Sigmoid colon (tissue), 7 donors: ENCODE results near the gene LMO7. TPM values are rescaled to one million over a fixed set of nuclear protein-coding genes. Genes with fewer than 3 reads are reported as not detected.

Experiments used
- DNase-seq: peaks from one replicate; pipeline ENCODE4 v3.0.0-alpha.2; 2019
- H3K27ac ChIP-seq, 4 donors: fragments of 200-600 bp; sonication (generic); one replicate each; pipeline ENCODE4 v1.5.1; 2016 to 2019; ENCODE audit warnings: mild to moderate bottlenecking in 1 of 4
- H3K27me3 ChIP-seq, 3 donors: fragments of 200-600 bp; sonication (generic); one replicate each; pipeline ENCODE4 v1.5.1; 2019; ENCODE audit warnings: mild to moderate bottlenecking in 1 of 3
- H3K36me3 ChIP-seq, 4 donors: fragments of 200-600 bp; sonication (generic); one replicate each; pipeline ENCODE4 v1.5.1; 2016 to 2019
- H3K4me1 ChIP-seq, 4 donors: fragments of 200-600 bp; sonication (generic); one replicate each; pipeline ENCODE4 v1.5.1; 2017 to 2019
- H3K4me3 ChIP-seq, 4 donors: fragments of 200-600 bp; sonication (generic); one replicate each; pipeline ENCODE4 v1.5.1; 2017 to 2019; ENCODE audit warnings: mild to moderate bottlenecking in 2 of 4, moderate library complexity in 1 of 4
- H3K9me3 ChIP-seq, 4 donors: fragments of 200-600 bp in 3 of 4; sonication (generic) in 3 of 4; one replicate each; pipeline versions ENCODE4 v1.5.1 to v1.6.1; 2013 to 2019
- CTCF ChIP-seq, 4 experiments: fragments of 450-650 bp in 3 of 4; fragments of 200-600 bp in 1 of 4; IDR thresholded peaks; one replicate each; pipeline ENCODE4 v1.5.1; 2016 to 2019; ENCODE audit warnings: antibody characterized with exemption in 4 of 4, mild to moderate bottlenecking in 3 of 4, moderate library complexity in 2 of 4
- EP300 ChIP-seq, 4 donors: sonication (generic); formaldehyde crosslinking; IDR thresholded peaks; one replicate each; pipeline ENCODE4 v1.6.1; 2017; ENCODE audit warnings: antibody characterized with exemption in 4 of 4
- POLR2A ChIP-seq, 2 donors: fragments of 450-650 bp; IDR thresholded peaks; one replicate each; pipeline ENCODE4 v1.6.1; 2016; ENCODE audit warnings: antibody characterized with exemption in 2 of 2, mild to moderate bottlenecking in 2 of 2, moderate library complexity in 2 of 2
- POLR2AphosphoS5 ChIP-seq, 4 donors: sonication (generic); formaldehyde crosslinking; IDR thresholded peaks; one replicate each; pipeline ENCODE4 v1.6.1; 2017; ENCODE audit warnings: antibody characterized with exemption in 4 of 4
- WGBS, 2 donors: extraction: QIAGEN DNeasy Blood & Tissue Kit; methylation state at CpG; one replicate each; pipeline ENCODE4 v1.1.7; 2013; 5-methylcytosine and 5-hydroxymethylcytosine counted together
- intact Hi-C: fragments of 100-400 bp; cut with DNase I; formaldehyde crosslinking; loops from one replicate; pipeline ENCODE4 v1.15.1; 2023
- polyA plus RNA-seq, 3 donors: library from polyadenylated mRNA; stranded (reverse); fragments of 200-250 nt; gene quantifications; one replicate each; pipeline ENCODE4 v1.2.3, GENCODE V29; 2013
- total RNA-seq, 4 donors: library from RNA; depleted of rRNA; stranded (reverse); fragments of >200 nt; gene quantifications; one replicate each; pipeline ENCODE4 v1.1.0, GENCODE V29; 2016
- donor health status: healthy with polysubstance abuse.
- donor health status: Bipolar disorder and iron deficiency.
- donor health status: healthy.

LMO7 gene
- total and polyA plus RNA-seq, 7 donors: 5.0 to 66.4 (median 19.4) TPM

- intact Hi-C loops: no loop called here
- TF ChIP-seq POLR2AphosphoS5 (IDR thresholded peaks at IDR 0.05): no peak
- TF ChIP-seq EP300 (IDR thresholded peaks at IDR 0.05): no peak
- TF ChIP-seq CTCF (IDR thresholded peaks at IDR 0.05): no peak
- TF ChIP-seq POLR2A (IDR thresholded peaks at IDR 0.05): no peak
- DNase-seq: no peak
- H3K27me3 ChIP-seq: peaks cover 5 to 19% (median 9%) of the 10 kb centered on the region in 3 donors
- no peaks in the 10 kb centered on the region for H3K9me3 ChIP-seq
- H3K4me1 ChIP-seq: peaks cover 0 to 14% (median 12%) of the 10 kb centered on the region in 4 donors
- H3K36me3 ChIP-seq: no peaks in the 10 kb centered on the region
- 95 to 96% methylated on average over 6 of the region's 6 CpGs for WGBS, 2 donors
- H3K27ac ChIP-seq: no peak overlapping the region
- H3K4me3 ChIP-seq: no peak overlapping the region
Measured at GRCh38 chr13:75641026-75641425, 4.9 kb downstream of the LMO7 start.

GRCh38 chr13:75643182-75643581, 7.1 kb downstream of the LMO7 start:
- Histone ChIP-seq H3K4me3 (no peak overlapping the region), H3K4me1 (no peaks in the 10 kb centered on the region), H3K9me3 (no peaks in the 10 kb centered on the region), H3K36me3 (no peaks in the 10 kb centered on the region), H3K27ac (no peak overlapping the region), H3K27me3 (no peaks in the 10 kb centered on the region)
- TF ChIP-seq POLR2A (IDR thresholded peaks at IDR 0.05) (no peak), EP300 (IDR thresholded peaks at IDR 0.05) (no peak), POLR2AphosphoS5 (IDR thresholded peaks at IDR 0.05) (no peak), CTCF (IDR thresholded peaks at IDR 0.05) (no peak)
- WGBS, 2 donors: 83 to 93% methylated on average over 1 of the region's 1 CpG
- no peak for DNase-seq
- intact Hi-C loops: no loop called here

GRCh38 chr13:75643693-75644092, 7.6 kb downstream of the LMO7 start:
- Histone ChIP-seq H3K27ac (no peak overlapping the region), H3K9me3 (no peaks in the 10 kb centered on the region), H3K4me3 (no peak overlapping the region), H3K27me3 (no peaks in the 10 kb centered on the region), H3K36me3 (no peaks in the 10 kb centered on the region), H3K4me1 (no peaks in the 10 kb centered on the region)
- no peak for DNase-seq
- TF ChIP-seq POLR2A (IDR thresholded peaks at IDR 0.05) (no peak), EP300 (IDR thresholded peaks at IDR 0.05) (no peak), POLR2AphosphoS5 (IDR thresholded peaks at IDR 0.05) (no peak), CTCF (IDR thresholded peaks at IDR 0.05) (no peak)
- intact Hi-C loops: no loop called here

GRCh38 chr13:75645141-75645540, 9.0 kb downstream of the LMO7 start:
- Histone ChIP-seq H3K27me3 (no peaks in the 10 kb centered on the region), H3K36me3 (no peaks in the 10 kb centered on the region), H3K27ac (no peak overlapping the region), H3K9me3 (no peaks in the 10 kb centered on the region), H3K4me3 (no peak overlapping the region), H3K4me1 (no peaks in the 10 kb centered on the region)
- WGBS, 2 donors: 92 to 97% methylated on average over 3 of the region's 3 CpGs
- no peak for DNase-seq
- intact Hi-C loops: no loop called here
- TF ChIP-seq POLR2AphosphoS5 (IDR thresholded peaks at IDR 0.05) (no peak), POLR2A (IDR thresholded peaks at IDR 0.05) (no peak), EP300 (IDR thresholded peaks at IDR 0.05) (no peak), CTCF (IDR thresholded peaks at IDR 0.05) (no peak)

GRCh38 chr13:75647126-75647784, 11.1 kb downstream of the LMO7 start:
- H3K4me1 ChIP-seq: no peaks in the 10 kb centered on the region
- DNase-seq: no peak
- WGBS, 2 donors: 85 to 95% methylated on average over 1 of the region's 1 CpG
- no peak overlapping the region for H3K27ac ChIP-seq
- H3K27me3 ChIP-seq: no peaks in the 10 kb centered on the region
- H3K4me3 ChIP-seq: no peak overlapping the region
- intact Hi-C loops: no loop called here
- no peaks in the 10 kb centered on the region for H3K9me3 ChIP-seq
- TF ChIP-seq EP300 (IDR thresholded peaks at IDR 0.05) (no peak), CTCF (IDR thresholded peaks at IDR 0.05) (no peak), POLR2A (IDR thresholded peaks at IDR 0.05) (no peak), POLR2AphosphoS5 (IDR thresholded peaks at IDR 0.05) (no peak)
- no peaks in the 10 kb centered on the region for H3K36me3 ChIP-seq
